Measurements from ENCODE around the gene PDGFC. TPM values are rescaled to one million over a fixed set of nuclear protein-coding genes. Genes with fewer than 3 reads are reported as not detected.

The PDGFC gene
- total RNA-seq, 1 experiment from 2014 or later = 4.5 TPM

DNA sequence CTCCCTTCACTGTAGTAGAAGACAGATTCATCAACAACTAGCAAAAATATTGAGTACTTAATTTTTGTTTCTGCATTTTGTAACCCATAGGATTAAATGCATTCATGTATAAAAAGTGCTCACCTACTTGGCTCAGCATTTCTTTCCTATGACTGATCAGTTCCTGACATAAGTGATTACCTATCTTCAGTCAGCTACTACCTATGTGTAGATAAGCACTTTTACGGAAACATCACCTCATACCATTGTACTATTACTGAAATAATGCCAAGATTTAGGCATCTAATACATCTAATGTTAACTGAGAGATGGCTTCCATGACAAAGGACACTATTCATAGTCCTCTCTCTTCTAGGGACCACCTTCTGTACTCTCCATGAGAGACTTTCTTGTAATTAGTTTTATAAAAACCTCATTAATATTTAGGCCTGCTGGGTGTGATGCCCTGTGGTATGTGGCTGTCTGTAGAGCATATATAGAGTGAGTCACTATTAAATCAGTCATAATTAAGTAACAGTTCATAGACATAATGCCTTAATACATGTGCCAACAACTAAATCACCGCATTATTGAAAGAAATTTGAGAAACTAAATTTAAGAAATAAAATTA, 147.0 kb downstream of the PDGFC start:
- Mint-ChIP-seq H3K9me3 (no peaks in the 10 kb centered on the region), H3K27ac (no peak overlapping the region), H3K27me3 (ENCODE audit: low read depth) (no peaks in the 10 kb centered on the region), H3K4me3 (no peak overlapping the region), H3K4me1 (no peaks in the 10 kb centered on the region), H3K36me3 (ENCODE audit: insufficient read depth in 1 of 3, low read depth in 3 of 3) (no peaks in the 10 kb centered on the region)
- Histone ChIP-seq H3K27ac (ENCODE audit: insufficient read length, low read depth, low read length) (no peak overlapping the region), H3K23ac (ENCODE audit: insufficient read length, low read depth, low read length) (no peak overlapping the region), H2BK12ac (ENCODE audit: insufficient read length, low read depth, low read length) (no peak overlapping the region), H4K5ac (ENCODE audit: insufficient read length, low read depth, low read length) (no peak overlapping the region), H3K9ac (ENCODE audit: extremely low read depth, insufficient read length, low read length) (no peak overlapping the region), H4K20me1 (ENCODE audit: control insufficient read depth, insufficient read depth, insufficient read length) (no peaks in the 10 kb centered on the region), H2BK120ac (ENCODE audit: low read depth, low read length, poor library complexity, severe bottlenecking) (no peak overlapping the region), H2AK5ac (ENCODE audit: insufficient read length, low read length) (no peak overlapping the region), H3K4me1 (ENCODE audit: insufficient read depth, low read length) (no peaks in the 10 kb centered on the region), H3K23me2 (ENCODE audit: insufficient read length, low read depth, low read length, poor library complexity, severe bottlenecking) (no peaks in the 10 kb centered on the region), H3K9me3 (ENCODE audit: control insufficient read depth, low read depth, low read length) (no peaks in the 10 kb centered on the region), H2AFZ (ENCODE audit: low read length) (no peak overlapping the region), H3K27me3 (ENCODE audit: insufficient read depth, low read length) (no peaks in the 10 kb centered on the region), H2BK20ac (ENCODE audit: low read depth, low read length, poor library complexity, severe bottlenecking) (no peak overlapping the region), H3K4ac (ENCODE audit: low read depth, low read length) (no peak overlapping the region), H3K18ac (ENCODE audit: insufficient read length, low read depth, low read length) (no peak overlapping the region), H4K91ac (ENCODE audit: insufficient read length, low read depth, low read length) (no peak overlapping the region), H2BK15ac (ENCODE audit: low read depth, low read length) (no peak overlapping the region), H3K79me2 (ENCODE audit: insufficient read depth, low read length) (no peaks in the 10 kb centered on the region), H3K4me2 (ENCODE audit: insufficient read depth, insufficient read length, low read length) (no peak overlapping the region), H3K56ac (ENCODE audit: insufficient read length, low read depth, low read length) (no peak overlapping the region), H3K79me1 (ENCODE audit: insufficient read depth, low read depth, low read length, poor library complexity, severe bottlenecking) (no peaks in the 10 kb centered on the region), H3T11ph (ENCODE audit: low read length) (no peak overlapping the region), H3K14ac (ENCODE audit: insufficient read depth, low read length) (no peak overlapping the region), H4K8ac (replicated peaks; ENCODE audit: insufficient read length, low read depth, low read length) (no peak overlapping the region), H2BK5ac (ENCODE audit: insufficient read length, low read length) (no peak overlapping the region)
- TF ChIP-seq, protein P1, sequence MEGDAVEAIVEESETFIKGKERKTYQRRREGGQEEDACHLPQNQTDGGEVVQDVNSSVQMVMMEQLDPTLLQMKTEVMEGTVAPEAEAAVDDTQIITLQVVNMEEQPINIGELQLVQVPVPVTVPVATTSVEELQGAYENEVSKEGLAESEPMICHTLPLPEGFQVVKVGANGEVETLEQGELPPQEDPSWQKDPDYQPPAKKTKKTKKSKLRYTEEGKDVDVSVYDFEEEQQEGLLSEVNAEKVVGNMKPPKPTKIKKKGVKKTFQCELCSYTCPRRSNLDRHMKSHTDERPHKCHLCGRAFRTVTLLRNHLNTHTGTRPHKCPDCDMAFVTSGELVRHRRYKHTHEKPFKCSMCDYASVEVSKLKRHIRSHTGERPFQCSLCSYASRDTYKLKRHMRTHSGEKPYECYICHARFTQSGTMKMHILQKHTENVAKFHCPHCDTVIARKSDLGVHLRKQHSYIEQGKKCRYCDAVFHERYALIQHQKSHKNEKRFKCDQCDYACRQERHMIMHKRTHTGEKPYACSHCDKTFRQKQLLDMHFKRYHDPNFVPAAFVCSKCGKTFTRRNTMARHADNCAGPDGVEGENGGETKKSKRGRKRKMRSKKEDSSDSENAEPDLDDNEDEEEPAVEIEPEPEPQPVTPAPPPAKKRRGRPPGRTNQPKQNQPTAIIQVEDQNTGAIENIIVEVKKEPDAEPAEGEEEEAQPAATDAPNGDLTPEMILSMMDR (conservative IDR thresholded peaks at IDR 0.05) = no peak
- no CpG with 5 or more reads among the region's 2 CpGs for WGBS (ENCODE audit: extremely low coverage, insufficient read length, low lambda C conversion rate)
- no peak for DNase-seq
